ENCODE data around the gene NUDT9.
"Not testable (repeated sequence)": the region's sequence is repeated elsewhere in the genome, so short reads cannot be mapped to it uniquely, and the experiment has no call there.

- not testable (repeated sequence) for TF ChIP-seq POLR2AphosphoS5, CTCF, POLR2A (IDR thresholded peaks at IDR 0.05)
Observed at GRCh38 chr4:87446375-87446774, 24.0 kb downstream of the NUDT9 start.

Data from prostate gland (tissue), 2 donors.